Erythroblast (primary cell): ENCODE measurements around the gene FAM181A.

Experiments
- GATA1 ChIP-seq: IDR thresholded peaks from 2 replicates; pipeline ENCODE4 v1.6.1; 2011; ENCODE audit warnings: low read depth, mild to moderate bottlenecking, control low read depth, low read length, moderate library complexity
- POLR2A ChIP-seq: IDR thresholded peaks from 2 replicates; pipeline ENCODE4 v1.6.1; 2011; ENCODE audit warnings: mild to moderate bottlenecking, low read length

DNA sequence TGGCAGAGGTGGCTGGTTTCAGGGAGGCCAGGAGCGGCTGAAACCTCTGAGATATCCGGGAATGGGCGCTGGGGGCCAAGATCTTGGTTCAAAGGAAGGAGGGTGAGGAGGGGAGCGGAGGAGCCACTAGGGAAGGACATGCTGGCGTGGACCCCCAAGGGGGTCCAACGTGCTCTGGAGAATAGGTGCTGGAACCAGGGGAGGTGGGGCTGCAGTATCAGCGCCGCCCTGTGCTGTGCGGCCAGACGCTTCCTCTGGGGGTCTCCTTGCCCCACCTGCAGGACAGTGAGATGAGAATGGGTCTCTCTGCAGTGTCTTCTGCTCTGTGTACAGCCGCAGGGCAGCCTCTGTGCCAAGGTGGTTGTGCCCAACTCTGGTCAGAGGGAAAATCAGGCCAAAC, 2.5 kb downstream of the FAM181A start:
- TF ChIP-seq POLR2A (no peak), GATA1 (no peak)
